Astrocyte (in vitro differentiated cells and primary cell): ENCODE measurements around the gene FGD4. TPM values are rescaled to one million over a fixed set of nuclear protein-coding genes. Genes with fewer than 3 reads are reported as not detected.

Experiments
- DNase-seq: peaks from one replicate; pipeline ENCODE4 v3.0.0-alpha.2; 2010; ENCODE audit warnings: low read depth
- FAIRE-seq: peaks from 2 replicates; lab custom pipeline; 2011; peaks lifted over from hg19 to GRCh38; lab: Jason Lieb, UNC
- H2AFZ ChIP-seq: 2 replicates; pipeline ENCODE4 v1.6.0; 2012; ENCODE audit warnings: low read depth, low read length, inconsistent platforms
- H3K27ac ChIP-seq: 2 replicates; pipeline ENCODE4 v1.5.1; 2011; ENCODE audit warnings: low read depth, low read length, inconsistent platforms
- H3K27me3 ChIP-seq: 2 replicates; pipeline ENCODE4 v1.6.0; 2011; ENCODE audit warnings: low read length, inconsistent platforms; ENCODE audit not compliant: insufficient read depth
- H3K36me3 ChIP-seq: 2 replicates; pipeline ENCODE4 v1.5.1; 2011; ENCODE audit warnings: low read length, inconsistent platforms; ENCODE audit not compliant: insufficient read depth
- H3K4me1 ChIP-seq: 2 replicates; pipeline ENCODE4 v1.5.1; 2011; ENCODE audit warnings: low read length, inconsistent platforms; ENCODE audit not compliant: insufficient read depth
- H3K4me2 ChIP-seq: 2 replicates; pipeline ENCODE4 v1.6.0; 2012; ENCODE audit warnings: low read length, inconsistent platforms
- H3K4me3 ChIP-seq: 2 replicates; pipeline ENCODE4 v1.5.1; 2011; ENCODE audit warnings: low read depth, mild to moderate bottlenecking, low read length, inconsistent platforms; ENCODE audit not compliant: insufficient read depth
- H3K79me2 ChIP-seq: 2 replicates; pipeline ENCODE4 v1.6.0; 2012; ENCODE audit warnings: mild to moderate bottlenecking, low read length, inconsistent platforms; ENCODE audit not compliant: insufficient read depth
- H3K9ac ChIP-seq: 2 replicates; pipeline ENCODE4 v1.6.0; 2012; ENCODE audit warnings: mild to moderate bottlenecking, low read length, inconsistent platforms
- H3K9me3 ChIP-seq: 2 replicates; pipeline ENCODE4 v1.5.1; 2012; ENCODE audit warnings: low read depth, mild to moderate bottlenecking, low read length, inconsistent platforms; ENCODE audit not compliant: insufficient read depth
- H4K20me1 ChIP-seq: 2 replicates; pipeline ENCODE4 v1.6.0; 2012; ENCODE audit warnings: low read length, inconsistent platforms; ENCODE audit not compliant: insufficient read depth
- H3K27ac Mint-ChIP-seq: one replicate; pipeline ENCODE4 v1.8.0; 2021; ENCODE audit warnings: mild to moderate bottlenecking, mixed read lengths; ENCODE audit not compliant: unreplicated experiment
- H3K27me3 Mint-ChIP-seq: one replicate; pipeline ENCODE4 v1.8.0; 2021; ENCODE audit warnings: low read depth, mixed read lengths; ENCODE audit not compliant: unreplicated experiment
- H3K36me3 Mint-ChIP-seq: one replicate; pipeline ENCODE4 v1.8.0; 2021; ENCODE audit warnings: low read depth, mixed read lengths; ENCODE audit not compliant: unreplicated experiment
- H3K4me1 Mint-ChIP-seq: one replicate; pipeline ENCODE4 v1.8.0; 2021; ENCODE audit warnings: low read depth, mixed read lengths; ENCODE audit not compliant: unreplicated experiment
- H3K4me3 Mint-ChIP-seq: one replicate; pipeline ENCODE4 v1.8.0; 2021; ENCODE audit warnings: mild to moderate bottlenecking, moderate library complexity, mixed read lengths; ENCODE audit not compliant: unreplicated experiment
- H3K9me3 Mint-ChIP-seq: one replicate; pipeline ENCODE4 v1.8.0; 2021; ENCODE audit warnings: mild to moderate bottlenecking, mixed read lengths; ENCODE audit not compliant: unreplicated experiment
- CTCF ChIP-seq: IDR thresholded peaks from 2 replicates; pipeline ENCODE4 v1.5.1; 2011; ENCODE audit warnings: low read depth, mild to moderate bottlenecking, inconsistent platforms, low read length, moderate library complexity; ENCODE audit not compliant: insufficient read depth
- EZH2 ChIP-seq: IDR thresholded peaks from 2 replicates; pipeline ENCODE4 v1.6.1; 2012; ENCODE audit warnings: mild to moderate bottlenecking, low read length, inconsistent platforms; ENCODE audit not compliant: insufficient read depth
- total RNA-seq: library from RNA; stranded (reverse); gene quantifications from 2 replicates; pipeline ENCODE4 v1.2.1, GENCODE V29; 2021

Gene FGD4
- total RNA-seq, 1 donor from 2014 or later, result 18.7 TPM

- Mint-ChIP-seq H3K27ac (no peak overlapping the region), H3K9me3 (no peaks in the 10 kb centered on the region), H3K36me3 (peaks cover 13% of the 10 kb centered on the region), H3K4me1 (peaks cover 11% of the 10 kb centered on the region), H3K4me3 (no peak overlapping the region), H3K27me3 (no peaks in the 10 kb centered on the region)
- H3K9me3 ChIP-seq, result no peaks in the 10 kb centered on the region
- no peak for DNase-seq
- H3K27ac ChIP-seq, result no peak overlapping the region
- H3K27me3 ChIP-seq, result no peaks in the 10 kb centered on the region
- TF ChIP-seq EZH2 (no peak), CTCF (no peak)
- peaks cover 71% of the 10 kb centered on the region for H4K20me1 ChIP-seq
- H3K4me1 ChIP-seq, result no peaks in the 10 kb centered on the region
- H3K4me3 ChIP-seq, result no peak overlapping the region
- H3K9ac ChIP-seq, result no peak overlapping the region
- H3K36me3 ChIP-seq, result no peaks in the 10 kb centered on the region
- H2AFZ ChIP-seq, result no peak overlapping the region
- no peak overlapping the region for H3K4me2 ChIP-seq
- FAIRE-seq, result no peak
- H3K79me2 ChIP-seq, result peaks cover 98% of the 10 kb centered on the region
These were observed 293.0 kb downstream of the FGD4 start for GRCh38 chr12:32692358-32692757.

GRCh38 chr12:32693036-32693435 lies 293.7 kb downstream of the FGD4 start:
- no peak overlapping the region for H3K27ac Mint-ChIP-seq
- Histone ChIP-seq H3K79me2 (peaks cover 98% of the 10 kb centered on the region), H3K9ac (no peak overlapping the region), H3K4me3 (no peak overlapping the region), H4K20me1 (peaks cover 70% of the 10 kb centered on the region), H3K4me1 (no peaks in the 10 kb centered on the region), H3K27me3 (no peaks in the 10 kb centered on the region), H3K27ac (no peak overlapping the region), H3K4me2 (no peak overlapping the region), H2AFZ (no peak overlapping the region), H3K36me3 (no peaks in the 10 kb centered on the region), H3K9me3 (no peaks in the 10 kb centered on the region)
- peaks cover 13% of the 10 kb centered on the region for H3K36me3 Mint-ChIP-seq
- FAIRE-seq, result no peak
- H3K4me1 Mint-ChIP-seq, result peaks cover 16% of the 10 kb centered on the region
- TF ChIP-seq EZH2 (no peak), CTCF (no peak)
- no peaks in the 10 kb centered on the region for H3K27me3 Mint-ChIP-seq
- H3K4me3 Mint-ChIP-seq, result no peak overlapping the region
- no peaks in the 10 kb centered on the region for H3K9me3 Mint-ChIP-seq
- DNase-seq, result no peak
